Diencephalon (tissue), 1 donor: ENCODE results near the gene PLA2G2F. TPM values are rescaled to one million over a fixed set of nuclear protein-coding genes. Genes with fewer than 3 reads are reported as not detected.

Experiments
- total RNA-seq: library from RNA; depleted of rRNA; stranded (reverse); fragments of >200 nt; gene quantifications from one replicate; pipeline ENCODE4 v1.2.3, GENCODE V29; 2014

PLA2G2F gene
- not detected for total RNA-seq

GRCh38 chr1:20138961-20139550 is at the start of gene PLA2G2F:
TSS of gene PLA2G2F (plus strand) at chr1:20139323. CDS start at chr1:20139428, 105 bp downstream.

GRCh38 chr1:20119347-20119746 is 19.8 kb upstream of the PLA2G2F start, which contains the start of gene PLA2G2D:
TSS of gene PLA2G2D (minus strand) at chr1:20119536. CDS start at chr1:20119498, 38 bp downstream.

GRCh38 chr1:20185834-20186782 is 47.0 kb downstream of the PLA2G2F start, which contains the start of the genes PLA2G2C and UBXN10:
TSS of gene PLA2G2C (minus strand) at chr1:20186518. CDS start at chr1:20177363, 9,155 bp downstream.
TSS of gene UBXN10 (plus strand) at chr1:20186096. CDS start at chr1:20190562, 4,466 bp downstream.

Other genes with a start within 250 kb of the PLA2G2F start
- gene PLA2G2E, start 215.7 kb upstream of the PLA2G2F start, total RNA-seq, result not detected
- gene PLA2G2A, start 159.7 kb upstream of the PLA2G2F start, total RNA-seq, result not detected
- gene PLA2G5, start 69.1 kb upstream of the PLA2G2F start, total RNA-seq, result 1.8 TPM
- not detected for gene PLA2G2D, start 19.8 kb upstream of the PLA2G2F start, total RNA-seq
- gene UBXN10, start 46.8 kb downstream of the PLA2G2F start, total RNA-seq, result 7.4 TPM
- gene PLA2G2C, start 47.2 kb downstream of the PLA2G2F start, total RNA-seq, result not detected
- gene VWA5B1, start 151.6 kb downstream of the PLA2G2F start, total RNA-seq, result 4.8 TPM